CD4-positive, alpha-beta T cell treated with Interleukin-12 subunit alpha and Interleukin-12 subunit beta, for 1 hour (primary cell): ENCODE measurements around the gene COL4A1.

Experiments
- DNase-seq: peaks from one replicate; pipeline ENCODE4 v3.0.0-alpha.2; 2020

Gene COL4A1

DNA sequence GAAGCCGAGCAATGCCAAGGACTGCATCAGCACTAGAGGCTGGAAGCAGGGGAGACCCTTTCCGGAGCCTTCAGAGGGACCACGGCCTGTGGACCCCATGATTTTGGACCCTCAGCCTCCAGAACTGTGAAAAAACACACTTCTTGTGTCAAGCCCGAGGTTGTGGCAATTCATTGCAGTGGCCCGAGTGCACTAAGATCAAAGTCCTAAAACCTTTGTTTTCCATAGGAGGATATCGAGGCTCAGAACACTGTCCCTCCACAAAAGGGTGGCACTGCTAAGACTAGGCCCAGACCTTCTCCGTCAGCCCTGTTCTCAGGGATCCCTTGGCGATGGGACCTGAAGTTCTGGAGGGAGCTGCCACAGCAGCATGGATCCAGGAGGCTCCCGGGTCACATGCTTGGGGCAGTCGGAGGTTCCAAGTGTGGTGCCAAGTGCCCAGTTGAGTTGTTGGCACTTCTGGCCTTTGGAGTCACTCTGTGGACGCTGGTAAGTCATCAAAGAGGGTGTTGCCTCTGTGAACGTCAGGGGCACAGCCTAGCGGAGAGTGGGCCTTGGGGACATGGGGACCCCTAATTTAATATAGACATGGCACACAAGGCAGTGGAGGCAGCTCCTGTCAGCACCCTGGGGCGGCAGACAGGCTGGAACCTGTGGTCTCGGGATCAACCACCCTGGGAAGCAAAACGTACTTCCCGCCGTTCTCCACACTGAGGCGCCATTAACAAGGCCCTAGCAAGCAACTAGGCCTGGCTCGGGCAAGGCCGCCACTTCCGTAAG is 199.2 kb downstream of the COL4A1 start:
- no peak for DNase-seq

- no peak for DNase-seq
Measured at GRCh38 chr13:110106726-110107125, 200.2 kb downstream of the COL4A1 start.

DNA sequence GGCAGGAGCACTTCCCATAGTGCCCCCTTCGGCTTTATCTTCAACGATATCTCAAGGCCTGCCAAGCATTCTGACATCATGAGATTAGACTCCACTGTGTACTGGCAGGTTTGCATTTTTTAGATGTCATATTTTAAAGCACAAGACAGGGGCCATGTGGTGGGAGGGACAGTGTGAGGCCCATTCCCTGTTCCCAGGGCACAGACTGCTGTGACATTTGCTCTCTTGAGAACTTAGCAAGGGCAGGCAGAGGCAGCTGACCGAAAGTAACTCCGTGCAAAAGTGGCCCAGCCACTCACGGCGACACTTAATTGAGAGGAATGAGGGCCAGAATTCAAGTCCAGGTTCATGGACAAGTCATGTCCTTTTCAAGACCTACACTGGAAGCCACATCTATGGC is 201.8 kb downstream of the COL4A1 start:
- DNase-seq: no peak

DNA sequence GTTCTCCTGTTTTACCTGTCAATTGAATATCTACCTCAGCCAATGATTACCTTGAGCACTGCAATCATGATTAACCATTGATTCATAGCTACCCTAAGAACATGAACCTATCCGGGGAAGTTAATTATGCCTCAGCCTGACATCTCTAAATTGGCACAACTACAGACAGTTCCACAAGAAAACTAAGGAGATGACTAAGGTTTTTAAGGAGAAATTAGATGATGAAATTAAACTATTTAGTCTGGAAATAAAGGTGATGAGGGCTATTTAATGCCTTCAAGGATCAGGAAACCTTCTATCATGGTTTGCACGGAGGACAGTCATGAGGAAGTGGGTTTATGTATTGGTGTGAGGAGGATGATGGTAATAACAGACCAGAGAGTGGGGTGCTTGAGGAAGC is 203.4 kb downstream of the COL4A1 start:
- no peak for DNase-seq

DNA sequence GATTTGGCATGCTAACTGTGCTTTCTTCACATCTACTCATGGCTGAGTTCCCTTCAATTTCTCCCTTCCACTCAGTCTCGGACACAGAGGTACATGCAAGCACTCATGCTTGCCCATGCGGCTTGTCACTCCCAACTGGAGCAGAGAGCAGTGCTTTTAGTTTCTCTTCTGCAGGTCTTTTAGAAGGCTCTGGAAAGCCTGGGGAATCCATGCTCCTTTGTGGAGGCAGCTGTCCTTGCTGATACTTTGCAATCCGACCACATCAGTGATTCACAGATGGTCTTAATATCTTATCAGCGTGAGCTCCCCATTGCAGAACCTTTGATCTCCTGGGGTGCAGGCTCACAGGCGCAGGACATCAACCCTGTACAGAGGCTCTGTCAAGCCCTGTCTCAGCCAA is 203.9 kb downstream of the COL4A1 start:
- DNase-seq: no peak

GRCh38 chr13:110102053-110102452 is 204.9 kb downstream of the COL4A1 start:
- no peak for DNase-seq

DNA sequence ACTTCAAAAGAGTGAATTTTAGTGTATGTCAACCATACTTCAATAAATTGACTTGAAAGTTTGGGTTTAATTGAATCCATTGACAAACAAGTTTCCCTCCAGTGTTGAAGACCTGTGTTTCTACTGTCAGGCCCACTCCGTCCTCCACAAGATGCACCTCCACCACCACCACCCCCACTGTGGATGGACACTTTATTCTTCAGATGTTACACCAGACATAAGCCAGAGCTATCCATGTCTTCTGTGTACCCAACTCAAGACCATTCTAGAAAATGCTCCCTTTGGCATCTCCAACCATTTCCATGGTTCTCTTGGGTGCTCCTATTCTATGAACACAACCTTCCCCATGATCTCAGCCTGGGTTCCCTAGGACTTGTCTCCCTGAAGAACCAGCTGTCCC is 207.0 kb downstream of the COL4A1 start:
- no peak for DNase-seq
